SK-N-SH treated with all-trans-retinoic acid at 6 μM for 48 hours (cell line): ENCODE data around the gene SYCP2.

Experiments used
- ATAC-seq: fragments of 200-7000 bp; cut with Tn5 transposase; 3 replicates; pipeline ENCODE4 v1.9.1; 2020; ENCODE audit warnings: mild to moderate bottlenecking, moderate library complexity
- ARNTL ChIP-seq: fragments of 450-650 bp; formaldehyde crosslinking; IDR thresholded peaks from 2 replicates; pipeline ENCODE4 v1.5.0; 2020; ENCODE audit warnings: low read depth, mild to moderate bottlenecking, moderate library complexity, borderline replicate concordance
- BACH2 ChIP-seq: fragments of 250-450 bp; sonication (Bioruptor Pico); IDR thresholded peaks from 2 replicates; pipeline ENCODE4 v1.9.0; 2021; ENCODE audit warnings: mild to moderate bottlenecking, borderline replicate concordance
- CREB5 ChIP-seq: fragments of 250-450 bp; sonication (Bioruptor Pico); IDR thresholded peaks from 2 replicates; pipeline ENCODE4 v1.5.1; 2020; ENCODE audit warnings: low read depth, mild to moderate bottlenecking, moderate library complexity
- CSRNP3 ChIP-seq: fragments of 250-450 bp; sonication (Bioruptor Pico); IDR thresholded peaks from 2 replicates; pipeline ENCODE4 v1.5.1; 2021; ENCODE audit warnings: mild to moderate bottlenecking, moderate library complexity
- ESRRG ChIP-seq: fragments of 250-450 bp; sonication (Bioruptor Pico); IDR thresholded peaks from 2 replicates; pipeline ENCODE4 v1.6.1; 2021; ENCODE audit warnings: mild to moderate bottlenecking
- GLIS3 ChIP-seq: fragments of 250-450 bp; sonication (Bioruptor Pico); IDR thresholded peaks from 2 replicates; pipeline ENCODE4 v1.5.0; 2020; ENCODE audit warnings: mild to moderate bottlenecking, moderate library complexity
- PATZ1 ChIP-seq: fragments of 250-450 bp; sonication (Bioruptor Pico); IDR thresholded peaks from 2 replicates; pipeline ENCODE4 v1.8.0; 2020; ENCODE audit warnings: mild to moderate bottlenecking, moderate library complexity, borderline replicate concordance
- POU6F1 ChIP-seq: fragments of 250-450 bp; sonication (Bioruptor Pico); IDR thresholded peaks from 2 replicates; pipeline ENCODE4 v1.8.0; 2021; ENCODE audit warnings: low read depth, mild to moderate bottlenecking, moderate library complexity, borderline replicate concordance
- PPARA ChIP-seq: fragments of 250-450 bp; sonication (Bioruptor Pico); IDR thresholded peaks from 2 replicates; pipeline ENCODE4 v1.5.0; 2020; ENCODE audit warnings: mild to moderate bottlenecking, borderline replicate concordance
- RARB ChIP-seq: fragments of 250-450 bp; sonication (Bioruptor Pico); IDR thresholded peaks from 2 replicates; pipeline ENCODE4 v1.8.0; 2021; ENCODE audit warnings: mild to moderate bottlenecking, moderate library complexity
- SNAI2 ChIP-seq: fragments of 250-450 bp; sonication (Bioruptor Pico); IDR thresholded peaks from 2 replicates; pipeline ENCODE4 v1.5.0; 2020; ENCODE audit warnings: mild to moderate bottlenecking, moderate library complexity
- TCF4 ChIP-seq: fragments of 250-450 bp; sonication (Bioruptor Pico); IDR thresholded peaks from 2 replicates; pipeline ENCODE4 v1.8.0; 2021; ENCODE audit warnings: mild to moderate bottlenecking, moderate library complexity, borderline replicate concordance
- TOX ChIP-seq: fragments of 250-450 bp; sonication (Bioruptor Pico); IDR thresholded peaks from 2 replicates; pipeline ENCODE4 v1.8.0; 2021; ENCODE audit warnings: mild to moderate bottlenecking, moderate library complexity, borderline replicate concordance
- TSHZ2 ChIP-seq: fragments of 250-450 bp; sonication (Bioruptor Pico); IDR thresholded peaks from 2 replicates; pipeline ENCODE4 v1.5.0; 2020; ENCODE audit warnings: mild to moderate bottlenecking, moderate library complexity
- ZC3H10 ChIP-seq: fragments of 250-450 bp; sonication (Bioruptor Pico); IDR thresholded peaks from 2 replicates; pipeline ENCODE4 v1.5.1; 2021; ENCODE audit warnings: mild to moderate bottlenecking, moderate library complexity
- ZFP3 ChIP-seq: fragments of 250-450 bp; sonication (Bioruptor Pico); IDR thresholded peaks from 2 replicates; pipeline ENCODE4 v1.5.0; 2020; ENCODE audit warnings: mild to moderate bottlenecking, moderate library complexity
- ZFP30 ChIP-seq: fragments of 450-650 bp; formaldehyde crosslinking; IDR thresholded peaks from 2 replicates; pipeline ENCODE4 v1.5.0; 2022; ENCODE audit warnings: mild to moderate bottlenecking, moderate library complexity
- ZNF565 ChIP-seq: fragments of 450-650 bp; formaldehyde crosslinking; conservative IDR thresholded peaks from 2 replicates; pipeline ENCODE4 v1.5.0; 2020; ENCODE audit warnings: low read depth, mild to moderate bottlenecking, moderate library complexity
- ZNF70 ChIP-seq: fragments of 450-650 bp; formaldehyde crosslinking; IDR thresholded peaks from 2 replicates; pipeline ENCODE4 v1.5.0; 2020; ENCODE audit warnings: mild to moderate bottlenecking, moderate library complexity
- ZNF8 ChIP-seq: fragments of 450-650 bp; formaldehyde crosslinking; IDR thresholded peaks from 2 replicates; pipeline ENCODE4 v1.5.0; 2020; ENCODE audit warnings: mild to moderate bottlenecking, moderate library complexity

The SYCP2 gene

GRCh38 chr20:59945175-59945574, 11.7 kb upstream of the SYCP2 start:
- TF ChIP-seq RARB (CRISPR knock-in tag) (no peak), ZFP3 (CRISPR knock-in tag) (no peak), ESRRG (CRISPR knock-in tag) (no peak), ZC3H10 (no peak), ZFP30 (no peak), SNAI2 (CRISPR knock-in tag) (no peak), POU6F1 (CRISPR knock-in tag) (no peak), PPARA (CRISPR knock-in tag) (no peak)
- TF ChIP-seq, all 23 proteins: peak for 0
- no peak for ATAC-seq

GRCh38 chr20:59944726-59945125, 11.3 kb upstream of the SYCP2 start:
- TF ChIP-seq SNAI2 (CRISPR knock-in tag) (no peak), CREB5 (CRISPR knock-in tag) (no peak), CSRNP3 (CRISPR knock-in tag) (no peak), ZC3H10 (no peak), ZNF8 (CRISPR knock-in tag) (no peak), TSHZ2 (CRISPR knock-in tag) (no peak), GLIS3 (no peak)
- TF ChIP-seq, all 23 proteins: peak for 0
- ATAC-seq: no peak

- ATAC-seq: no peak
- TF ChIP-seq CSRNP3 (CRISPR knock-in tag): no peak
- TF ChIP-seq SNAI2 (CRISPR knock-in tag): no peak
- no peak for TF ChIP-seq CREB5 (CRISPR knock-in tag)
- no peak for TF ChIP-seq TCF4 (CRISPR knock-in tag)
- TF ChIP-seq PPARA (CRISPR knock-in tag): no peak
- no peak for TF ChIP-seq ZFP3 (CRISPR knock-in tag)
- no peak for TF ChIP-seq ZNF70 (CRISPR knock-in tag)
- TF ChIP-seq ZFP30: no peak
- TF ChIP-seq TOX (CRISPR knock-in tag): no peak
- no peak for TF ChIP-seq PATZ1 (CRISPR knock-in tag)
- TF ChIP-seq ARNTL (CRISPR knock-in tag): no peak
- no peak for TF ChIP-seq GLIS3
- no peak for TF ChIP-seq ZC3H10
- TF ChIP-seq POU6F1 (CRISPR knock-in tag): no peak
- no peak for TF ChIP-seq ESRRG (CRISPR knock-in tag)
- TF ChIP-seq ZNF8 (CRISPR knock-in tag): no peak
- no peak for TF ChIP-seq BACH2 (CRISPR knock-in tag)
- TF ChIP-seq ZNF565 (CRISPR knock-in tag): no peak
These were observed 8.8 kb upstream of the SYCP2 start for GRCh38 chr20:59942245-59942644.
